ENCODE data around the gene DIO3. TPM values are rescaled to one million over a fixed set of nuclear protein-coding genes. Genes with fewer than 3 reads are reported as not detected.
"Not testable (repeated sequence)": the region's sequence is repeated elsewhere in the genome, so short reads cannot be mapped to it uniquely, and the experiment has no call there.

The DIO3 gene
- total and polyA plus RNA-seq, 4 donors: 0.91 to 7.1 (median 1.4) TPM

DNA sequence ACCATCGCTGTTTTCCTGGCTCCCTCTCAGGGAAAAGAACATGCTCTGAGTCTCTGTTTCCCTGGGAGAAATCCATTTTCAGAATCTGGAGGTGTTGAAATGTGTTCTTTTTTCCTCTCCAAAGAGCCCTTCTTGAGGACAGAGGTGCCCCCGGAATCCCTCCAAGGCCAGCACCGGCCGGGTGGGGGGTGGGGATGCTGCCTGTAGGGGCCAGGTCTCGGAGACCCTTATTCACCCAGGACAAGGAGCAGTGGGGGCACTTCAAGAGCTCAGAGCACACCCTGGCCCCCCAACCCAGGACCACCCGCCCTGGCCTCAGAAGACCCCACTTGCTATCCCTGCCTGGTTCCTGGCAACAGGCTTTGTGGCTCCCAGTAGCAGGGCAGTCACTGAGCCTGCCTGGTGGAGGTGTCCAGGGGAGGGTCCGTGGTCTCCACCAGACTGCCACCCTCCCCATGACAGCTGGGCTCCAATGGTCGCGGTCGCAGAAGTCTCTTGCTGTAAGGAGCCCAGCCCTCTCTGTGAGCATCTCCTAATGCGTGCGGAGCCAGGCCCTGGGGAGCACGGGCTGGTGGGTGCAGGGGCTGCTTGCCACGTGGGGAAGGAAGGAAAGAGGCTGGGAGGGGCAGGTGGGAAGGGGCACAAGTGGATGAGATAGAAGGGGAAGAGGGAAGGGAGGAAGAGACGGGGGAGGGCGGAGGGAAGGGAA lies 13.2 kb upstream of the DIO3 start:
- WGBS, 2 donors: 70 to 71% methylated on average over 16 of the region's 16 CpGs
- no peak for DNase-seq
- no peak overlapping the region for H3K4me3 ChIP-seq

DNA sequence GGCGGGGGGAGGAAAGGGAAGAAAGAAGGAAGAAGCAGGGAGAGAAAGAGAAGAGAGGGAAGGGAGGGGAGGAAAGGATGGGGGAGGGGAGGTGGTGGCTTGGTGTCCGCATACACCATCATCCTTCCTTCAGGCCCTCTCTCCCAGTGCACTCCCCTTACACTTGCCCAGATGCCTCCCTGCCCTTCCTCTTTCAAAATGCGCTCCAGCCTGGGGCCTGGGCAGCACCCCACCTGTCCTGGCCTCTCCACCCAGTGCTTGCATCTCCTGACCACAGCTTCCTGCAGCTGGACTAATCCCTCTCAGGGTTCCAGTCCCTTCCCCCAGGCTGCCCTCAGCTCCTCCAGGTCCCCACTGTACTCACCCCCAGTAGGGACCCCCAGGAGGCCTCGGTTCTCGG lies 12.6 kb upstream of the DIO3 start:
- Histone ChIP-seq H3K27ac (ENCODE audit: low read depth in 1 of 2, low read length in 1 of 2) (no peak overlapping the region), H3K4me1 (ENCODE audit: control insufficient read depth in 5 of 5, insufficient read depth in 5 of 5, low read length in 5 of 5) (no peaks in the 10 kb centered on the region), H3K9ac (ENCODE audit: insufficient read depth in 1 of 2, low read length in 2 of 2) (no peak overlapping the region), H3K27me3 (ENCODE audit: control insufficient read depth in 3 of 3, insufficient read depth in 3 of 3, low read length in 2 of 3) (peaks cover 0 to 2% (median 0%) of the 10 kb centered on the region in 3 donors), H3K36me3 (ENCODE audit: control insufficient read depth in 4 of 4, insufficient read depth in 4 of 4, low read length in 4 of 4) (no peaks in the 10 kb centered on the region), H3K4me3 (no peak overlapping the region), H3K9me3 (ENCODE audit: control insufficient read depth in 4 of 4, insufficient read depth in 3 of 4, low read length in 3 of 4) (peaks cover 0 to 7% (median 0%) of the 10 kb centered on the region in 4 donors)
- ATAC-seq (ENCODE audit: insufficient read depth, low FRiP score) (no peak), DNase-seq (no peak)
- 76 to 82% methylated on average over 4 to 5 of the region's 5 CpGs for WGBS, 2 donors
- TF ChIP-seq, protein P1, sequence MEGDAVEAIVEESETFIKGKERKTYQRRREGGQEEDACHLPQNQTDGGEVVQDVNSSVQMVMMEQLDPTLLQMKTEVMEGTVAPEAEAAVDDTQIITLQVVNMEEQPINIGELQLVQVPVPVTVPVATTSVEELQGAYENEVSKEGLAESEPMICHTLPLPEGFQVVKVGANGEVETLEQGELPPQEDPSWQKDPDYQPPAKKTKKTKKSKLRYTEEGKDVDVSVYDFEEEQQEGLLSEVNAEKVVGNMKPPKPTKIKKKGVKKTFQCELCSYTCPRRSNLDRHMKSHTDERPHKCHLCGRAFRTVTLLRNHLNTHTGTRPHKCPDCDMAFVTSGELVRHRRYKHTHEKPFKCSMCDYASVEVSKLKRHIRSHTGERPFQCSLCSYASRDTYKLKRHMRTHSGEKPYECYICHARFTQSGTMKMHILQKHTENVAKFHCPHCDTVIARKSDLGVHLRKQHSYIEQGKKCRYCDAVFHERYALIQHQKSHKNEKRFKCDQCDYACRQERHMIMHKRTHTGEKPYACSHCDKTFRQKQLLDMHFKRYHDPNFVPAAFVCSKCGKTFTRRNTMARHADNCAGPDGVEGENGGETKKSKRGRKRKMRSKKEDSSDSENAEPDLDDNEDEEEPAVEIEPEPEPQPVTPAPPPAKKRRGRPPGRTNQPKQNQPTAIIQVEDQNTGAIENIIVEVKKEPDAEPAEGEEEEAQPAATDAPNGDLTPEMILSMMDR (IDR thresholded peaks at IDR 0.05; ENCODE audit: control extremely low read depth, extremely low read depth): no peak

More for the DNA sequence above, 13.2 kb upstream of the DIO3 start:
- Histone ChIP-seq H3K9me3 (ENCODE audit: control insufficient read depth in 4 of 4, insufficient read depth in 3 of 4, low read length in 3 of 4) (peaks cover 0 to 5% (median 0%) of the 10 kb centered on the region in 4 donors), H3K9ac (ENCODE audit: insufficient read depth in 1 of 2, low read length in 2 of 2) (no peak overlapping the region), H3K27me3 (ENCODE audit: control insufficient read depth in 3 of 3, insufficient read depth in 3 of 3, low read length in 2 of 3) (peaks cover 0 to 2% (median 0%) of the 10 kb centered on the region in 3 donors), H3K27ac (ENCODE audit: low read depth in 1 of 2, low read length in 1 of 2) (no peak overlapping the region), H3K36me3 (ENCODE audit: control insufficient read depth in 4 of 4, insufficient read depth in 4 of 4, low read length in 4 of 4) (no peaks in the 10 kb centered on the region), H3K4me1 (ENCODE audit: control insufficient read depth in 5 of 5, insufficient read depth in 5 of 5, low read length in 5 of 5) (no peaks in the 10 kb centered on the region)
- TF ChIP-seq, protein P1 (IDR thresholded peaks at IDR 0.05; ENCODE audit: control extremely low read depth, extremely low read depth): no peak
- no peak for ATAC-seq (ENCODE audit: insufficient read depth, low FRiP score)

DNA sequence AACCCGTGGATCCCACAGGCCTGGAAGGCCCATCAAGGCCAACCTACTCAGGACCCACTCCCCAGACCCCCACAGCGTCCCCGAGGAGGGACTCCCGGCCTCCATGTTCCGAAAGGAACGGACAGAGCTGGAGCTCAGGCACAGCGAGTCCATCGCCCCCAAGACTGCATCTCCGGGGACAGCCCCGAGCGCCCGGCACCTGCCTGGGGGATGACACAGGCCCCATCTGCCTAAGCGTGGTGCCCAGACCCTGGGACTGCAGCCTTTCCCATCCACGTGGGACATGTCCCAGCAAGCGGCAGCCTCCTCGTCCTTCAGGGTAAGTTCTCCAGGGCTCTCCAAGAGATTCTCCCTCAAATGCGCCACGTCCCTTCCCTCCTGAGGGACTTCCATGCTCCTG lies 12.1 kb upstream of the DIO3 start:
- H3K4me1 ChIP-seq (ENCODE audit: control insufficient read depth in 5 of 5, insufficient read depth in 5 of 5, low read length in 5 of 5): no peaks in the 10 kb centered on the region
- H3K9me3 ChIP-seq (ENCODE audit: control insufficient read depth in 4 of 4, insufficient read depth in 3 of 4, low read length in 3 of 4): peaks cover 0 to 7% (median 0%) of the 10 kb centered on the region in 4 donors
- TF ChIP-seq, protein P1 (IDR thresholded peaks at IDR 0.05; ENCODE audit: control extremely low read depth, extremely low read depth): no peak
- no peak overlapping the region for H3K27ac ChIP-seq (ENCODE audit: low read depth in 1 of 2, low read length in 1 of 2)
- no peak overlapping the region for H3K9ac ChIP-seq (ENCODE audit: insufficient read depth in 1 of 2, low read length in 2 of 2)
- H3K27me3 ChIP-seq (ENCODE audit: control insufficient read depth in 3 of 3, insufficient read depth in 3 of 3, low read length in 2 of 3): peaks cover 0 to 2% (median 0%) of the 10 kb centered on the region in 3 donors
- 88% methylated on average over 18 of the region's 18 CpGs for WGBS, 2 donors
- H3K4me3 ChIP-seq: no peak overlapping the region
- no peak for DNase-seq
- ATAC-seq (ENCODE audit: insufficient read depth, low FRiP score): no peak
- H3K36me3 ChIP-seq (ENCODE audit: control insufficient read depth in 4 of 4, insufficient read depth in 4 of 4, low read length in 4 of 4): no peaks in the 10 kb centered on the region

DNA sequence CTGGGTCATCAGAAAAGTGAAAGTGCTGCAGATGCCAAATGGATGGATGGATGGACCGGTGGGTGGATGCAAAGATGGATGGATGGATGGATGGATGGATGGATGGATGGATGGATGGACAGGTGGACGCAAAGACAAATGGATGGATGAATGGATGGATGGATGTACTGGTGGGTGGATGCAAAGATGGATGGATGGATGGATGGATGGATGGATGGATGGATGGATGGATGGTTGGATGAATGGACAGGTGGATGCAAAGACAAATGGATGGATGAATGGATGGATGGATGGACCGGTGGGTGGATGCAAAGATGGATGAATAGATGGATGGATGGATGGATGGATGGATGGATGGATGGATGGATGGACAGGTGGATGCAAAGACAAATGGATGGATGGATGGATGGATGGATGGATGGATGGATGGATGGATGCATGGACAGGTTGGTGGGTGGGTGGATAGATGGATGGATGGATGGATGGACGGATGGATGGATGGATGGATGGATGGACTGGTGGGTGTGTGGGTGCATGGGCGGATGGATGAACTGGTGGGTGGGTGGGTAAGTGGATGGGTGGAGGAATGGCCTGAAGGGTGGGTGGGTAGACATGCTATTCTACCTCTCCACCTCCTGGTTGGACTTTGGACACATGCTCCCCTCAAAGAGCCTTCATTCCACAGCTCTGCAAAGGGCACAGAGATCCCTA lies 10.9 kb upstream of the DIO3 start:
- ATAC-seq (ENCODE audit: insufficient read depth, low FRiP score): not testable (repeated sequence)

More for the DNA sequence above, 10.9 kb upstream of the DIO3 start:
- not testable (repeated sequence) for H3K4me3 ChIP-seq; H3K36me3 ChIP-seq (ENCODE audit: control insufficient read depth in 4 of 4, insufficient read depth in 4 of 4, low read length in 4 of 4); H3K4me1 ChIP-seq (ENCODE audit: control insufficient read depth in 5 of 5, insufficient read depth in 5 of 5, low read length in 5 of 5); DNase-seq; H3K27ac ChIP-seq (ENCODE audit: low read depth in 1 of 2, low read length in 1 of 2); H3K27me3 ChIP-seq (ENCODE audit: control insufficient read depth in 3 of 3, insufficient read depth in 3 of 3, low read length in 2 of 3); H3K9ac ChIP-seq (ENCODE audit: insufficient read depth in 1 of 2, low read length in 2 of 2); H3K9me3 ChIP-seq (ENCODE audit: control insufficient read depth in 4 of 4, insufficient read depth in 3 of 4, low read length in 3 of 4)
- 90 to 94% methylated on average over 5 of the region's 5 CpGs for WGBS, 2 donors
